H1 (cell line): ENCODE data around the gene GPR157. TPM values are rescaled to one million over a fixed set of nuclear protein-coding genes. Genes with fewer than 3 reads are reported as not detected.
A peak's percentile ranks its signal among the peaks of the same experiment; 100 is the strongest.

Source experiments
- CTCF ChIA-PET: fragments of 300-600 bp; sonication (Branson Sonifier 250); formaldehyde crosslinking; loops from one replicate; lab custom pipeline; 2021; ENCODE audit not compliant: partially characterized antibody; lab: Charles Lee
- POLR2A ChIA-PET: fragments of 300-600 bp; sonication (Branson Sonifier 250); formaldehyde crosslinking; loops from one replicate; lab custom pipeline; 2021; ENCODE audit warnings: inconsistent platforms; ENCODE audit not compliant: partially characterized antibody; lab: Charles Lee
- DNase-seq, 2 experiments: peaks; one replicate each; pipeline versions ENCODE4 v3.0.0 to v3.0.0-alpha.2; 2010 to 2022; ENCODE audit warnings: low spot score in 2 of 2, low read depth in 1 of 2, mixed read lengths in 1 of 2
- FAIRE-seq: peaks from 2 replicates; lab custom pipeline; 2011; peaks lifted over from hg19 to GRCh38; lab: Jason Lieb, UNC
- H2AFZ ChIP-seq: 2 replicates; pipeline ENCODE4 v1.8.1; 2012; ENCODE audit warnings: low read length, inconsistent platforms
- H2AK5ac ChIP-seq: 2 replicates; pipeline ENCODE4 v1.6.1; 2013; ENCODE audit warnings: low read depth, low read length
- H2BK120ac ChIP-seq: replicated peaks from 2 replicates; pipeline ENCODE3; 2013; ENCODE audit warnings: low read depth, low read length, inconsistent platforms
- H2BK12ac ChIP-seq: 2 replicates; pipeline ENCODE4 v1.6.1; 2013; ENCODE audit warnings: low read depth, low read length
- H2BK15ac ChIP-seq: 2 replicates; pipeline ENCODE4 v1.6.1; 2013; ENCODE audit warnings: low read length
- H2BK20ac ChIP-seq: 2 replicates; pipeline ENCODE4 v1.6.1; 2013; ENCODE audit warnings: low read length
- H2BK5ac ChIP-seq: 2 replicates; pipeline ENCODE4 v1.6.1; 2013; ENCODE audit warnings: low read depth, low read length
- H3K14ac ChIP-seq: 2 replicates; pipeline ENCODE4 v1.6.1; 2013; ENCODE audit warnings: inconsistent platforms; ENCODE audit not compliant: insufficient read length
- H3K18ac ChIP-seq: 2 replicates; pipeline ENCODE4 v1.6.1; 2013; ENCODE audit warnings: low read length; ENCODE audit errors: extremely low read depth
- H3K23ac ChIP-seq: 2 replicates; pipeline ENCODE4 v1.6.1; 2013; ENCODE audit warnings: inconsistent platforms; ENCODE audit not compliant: insufficient read length
- H3K23me2 ChIP-seq: 2 replicates; pipeline ENCODE4 v1.6.1; 2013; ENCODE audit warnings: low read depth, low read length
- H3K27ac ChIP-seq: 2 replicates; pipeline ENCODE4 v1.6.1; 2011; ENCODE audit warnings: low read depth, low read length, inconsistent platforms
- H3K27me3 ChIP-seq, 4 experiments: replicated peaks in 1 of 4; 1 replicate in 1 of 4; 2 replicates in 3 of 4; pipeline versions ENCODE4 v1.6.1 to v1.8.1; 2011 to 2013; ENCODE audit warnings: low read length in 3 of 4, mild to moderate bottlenecking in 3 of 4, inconsistent platforms in 2 of 4, mixed read lengths in 2 of 4, moderate library complexity in 1 of 4; ENCODE audit not compliant: control insufficient read depth in 3 of 4, insufficient read depth in 3 of 4; ENCODE audit errors: extremely low read depth in 1 of 4
- H3K36me3 ChIP-seq, 4 experiments: 2 replicates each; pipeline versions ENCODE4 v1.6.1 to v1.8.1; 2011 to 2013; ENCODE audit warnings: mild to moderate bottlenecking in 4 of 4, low read length in 3 of 4, moderate library complexity in 2 of 4, control low read depth in 1 of 4, inconsistent platforms in 1 of 4; ENCODE audit not compliant: insufficient read depth in 4 of 4, control insufficient read depth in 2 of 4
- H3K4ac ChIP-seq: replicated peaks from 2 replicates; pipeline ENCODE3; 2013; ENCODE audit warnings: low read length, low read depth, mixed read lengths, inconsistent platforms; ENCODE audit not compliant: insufficient read length
- H3K4me1 ChIP-seq, 4 experiments: replicated peaks in 1 of 4; 1 replicate in 1 of 4; 2 replicates in 3 of 4; pipeline versions ENCODE4 v1.6.1 to v1.8.1; 2011 to 2013; ENCODE audit warnings: low read length in 3 of 4, inconsistent platforms in 2 of 4, mixed read lengths in 1 of 4; ENCODE audit not compliant: insufficient read depth in 4 of 4, control insufficient read depth in 3 of 4
- H3K4me2 ChIP-seq, 2 experiments: 2 replicates each; pipeline versions ENCODE4 v1.6.1 to v1.8.1; 2011 to 2013; ENCODE audit warnings: low read depth in 2 of 2, low read length in 2 of 2, control low read depth in 1 of 2, inconsistent platforms in 1 of 2, mild to moderate bottlenecking in 1 of 2; ENCODE audit not compliant: insufficient read depth in 1 of 2
- H3K4me3 ChIP-seq, 4 experiments: fragments of 200-600, 300-600 bp in 1 of 4; sonication (generic), shearing (Covaris generic), sonication (Bioruptor Twin) in 1 of 4; 2 replicates each; pipeline versions ENCODE4 v1.5.1 to v1.8.1; 2011 to 2016; ENCODE audit warnings: low read length in 4 of 4, low read depth in 3 of 4, control low read depth in 2 of 4, inconsistent platforms in 2 of 4, mild to moderate bottlenecking in 2 of 4, mixed read lengths in 1 of 4, moderate library complexity in 1 of 4; ENCODE audit not compliant: insufficient read depth in 2 of 4; ENCODE audit errors: extremely low read depth in 1 of 4
- H3K56ac ChIP-seq: replicated peaks from 2 replicates; pipeline ENCODE3; 2013; ENCODE audit warnings: low read depth, mild to moderate bottlenecking, mixed read lengths, low read length, inconsistent platforms; ENCODE audit not compliant: insufficient read length
- H3K79me1 ChIP-seq: 2 replicates; pipeline ENCODE4 v1.6.1; 2013; ENCODE audit warnings: low read depth, low read length, control low read depth
- H3K79me2 ChIP-seq, 2 experiments: 2 replicates each; pipeline versions ENCODE4 v1.6.1 to v1.8.1; 2012 to 2013; ENCODE audit warnings: low read length in 2 of 2, mild to moderate bottlenecking in 2 of 2, inconsistent platforms in 1 of 2; ENCODE audit not compliant: insufficient read depth in 2 of 2, control insufficient read depth in 1 of 2
- H3K9ac ChIP-seq, 4 experiments: replicated peaks in 1 of 4; 1 replicate in 1 of 4; 2 replicates in 3 of 4; pipeline versions ENCODE4 v1.6.1 to v1.8.1; 2011 to 2013; ENCODE audit warnings: low read depth in 3 of 4, low read length in 3 of 4, control low read depth in 2 of 4, mild to moderate bottlenecking in 2 of 4, moderate library complexity in 2 of 4, inconsistent platforms in 1 of 4; ENCODE audit errors: extremely low read depth in 1 of 4
- H3K9me3 ChIP-seq, 2 experiments: 2 replicates each; pipeline versions ENCODE4 v1.6.1 to v1.8.1; 2012 to 2013; ENCODE audit warnings: mild to moderate bottlenecking in 2 of 2, moderate library complexity in 2 of 2, control low read depth in 1 of 2, inconsistent platforms in 1 of 2, low read depth in 1 of 2, low read length in 1 of 2, mixed read lengths in 1 of 2; ENCODE audit not compliant: insufficient read depth in 2 of 2
- H4K20me1 ChIP-seq, 2 experiments: replicated peaks in 1 of 2; 2 replicates each; pipeline versions ENCODE3 to v1.8.1; 2011 to 2013; ENCODE audit warnings: inconsistent platforms in 2 of 2, low read length in 2 of 2, mild to moderate bottlenecking in 1 of 2; ENCODE audit not compliant: insufficient read depth in 2 of 2, control insufficient read depth in 1 of 2
- H4K5ac ChIP-seq: 2 replicates; pipeline ENCODE4 v1.6.1; 2013; ENCODE audit warnings: low read length, low read depth, mixed read lengths, inconsistent platforms; ENCODE audit not compliant: insufficient read length
- H4K8ac ChIP-seq: 2 replicates; pipeline ENCODE4 v1.8.0; 2013; ENCODE audit warnings: mild to moderate bottlenecking, moderate library complexity, low read length, inconsistent platforms; ENCODE audit not compliant: insufficient read depth; ENCODE audit errors: extremely low read depth
- H4K91ac ChIP-seq: replicated peaks from 2 replicates; pipeline ENCODE3; 2013; ENCODE audit warnings: low read length, mixed read lengths, inconsistent platforms; ENCODE audit not compliant: insufficient read length
- KDM1A ChIP-seq: fragments of 200-600, 300-600 bp; sonication (generic); IDR thresholded peaks from 2 replicates; pipeline ENCODE4 v1.7.1; 2016; ENCODE audit warnings: mild to moderate bottlenecking, low read length, borderline replicate concordance
- WGBS, 2 experiments: shearing (Covaris generic) in 1 of 2; methylation state at CpG; one replicate each; pipeline versions ENCODE4 v1.1.6 to v1.1.7; 2013 to 2015; ENCODE audit warnings: low lambda C conversion rate in 2 of 2, mixed read lengths in 2 of 2, inconsistent platforms in 1 of 2, low coverage in 1 of 2, missing lambda C conversion rate in 1 of 2; ENCODE audit not compliant: insufficient replicate concordance in 2 of 2, insufficient coverage in 1 of 2, insufficient read length in 1 of 2; ENCODE audit errors: extremely low coverage in 1 of 2, missing lambda C conversion rate in 1 of 2; 5-methylcytosine and 5-hydroxymethylcytosine counted together
- polyA plus RNA-seq, 7 experiments: library from polyadenylated mRNA; depleted of rRNA in 3 of 7; stranded (reverse) in 5 of 7; unstranded in 2 of 7; fragments of >200 nt in 5 of 7; fragments of 200-250 nt in 2 of 7; gene quantifications; 1 replicate in 5 of 7; 2 replicates in 1 of 7; 4 replicates in 1 of 7; pipeline versions ENCODE4 v1.2.1 to v1.2.3, GENCODE V29; 2011 to 2013; ENCODE audit warnings: missing spikeins in 2 of 7, mixed read lengths in 2 of 7
- total RNA-seq: library from RNA; stranded (reverse); fragmentation: NEBNext Ultra II Directional; extraction: Animal tissue kit (Norgen Biotek cat#: 25700); gene quantifications from 2 replicates; pipeline ENCODE4 v1.2.1, GENCODE V29; 2021

Gene GPR157
- total and polyA plus RNA-seq, 2 of the 8 experiments (the other 6 are each of a cell fraction or from before 2014, with no cell fraction given): 1.0 to 11.0 TPM

DNA sequence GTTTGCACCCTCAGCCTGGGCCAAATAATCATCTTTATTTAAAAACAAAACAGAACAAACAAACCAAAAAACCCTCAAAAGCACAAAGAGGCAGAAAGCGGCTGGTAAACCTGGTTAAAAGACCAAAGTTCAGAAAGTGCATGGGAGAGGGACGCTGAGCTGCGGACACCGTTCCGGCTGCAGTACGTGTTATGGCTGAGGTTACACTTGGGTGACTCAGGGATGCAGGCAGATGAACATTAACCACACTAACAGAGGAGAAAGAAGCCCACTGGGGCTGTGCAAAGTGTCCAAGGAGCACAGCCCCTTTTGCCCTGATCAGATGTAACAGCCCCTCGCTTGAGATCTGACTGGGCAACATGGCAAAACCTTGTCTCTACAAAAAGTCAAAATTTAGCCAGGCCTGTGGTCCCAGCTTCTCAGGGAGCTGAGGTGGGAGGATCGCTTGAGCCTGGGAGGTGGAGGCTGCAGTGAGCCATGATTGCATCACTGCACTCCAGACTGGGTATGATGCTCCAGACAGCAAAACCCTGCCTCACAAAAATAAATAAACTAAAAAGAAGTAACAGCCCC, 28.3 kb downstream of the GPR157 start:
- H3K27me3 ChIP-seq: no peaks in the 10 kb centered on the region
- peaks cover 0 to 2% (median 0%) of the 10 kb centered on the region in 4 experiments; a peak in 3 of 7 replicates for H3K4me1 ChIP-seq
- DNase-seq: no peak
- no peaks in the 10 kb centered on the region for H3K79me1 ChIP-seq
- no peaks in the 10 kb centered on the region for H3K36me3 ChIP-seq
- no peak overlapping the region for H4K5ac ChIP-seq
- no peak overlapping the region for H3K4me2 ChIP-seq
- no peaks in the 10 kb centered on the region for H4K20me1 ChIP-seq
- H3K9me3 ChIP-seq: peaks cover 12 to 14% of the 10 kb centered on the region in 2 experiments; a peak in 3 of 4 replicates
- no peak overlapping the region for H3K56ac ChIP-seq
- peak overlapping the region; percentile 53 for H3K4ac ChIP-seq
- no peak overlapping the region for H2BK15ac ChIP-seq
- CTCF ChIA-PET: interaction anchor here (0.7 to 13.9 kb wide), 26 partner anchors 7 to 289 kb away, joined by 3 to 156 read pairs (median 4); partner anchors contain the start of gene SLC2A7
- H2BK20ac ChIP-seq: no peak overlapping the region
- H3K79me2 ChIP-seq: no peaks in the 10 kb centered on the region
- H2BK120ac ChIP-seq: no peak overlapping the region
- H3K23me2 ChIP-seq: no peaks in the 10 kb centered on the region
- H3K14ac ChIP-seq: no peak overlapping the region
- H2AFZ ChIP-seq: no peak overlapping the region
- 86% methylated on average over 8 of the region's 8 CpGs; no CpG with 5 or more reads in 1 of the 2 experiments for WGBS, 2 experiments
- H2BK5ac ChIP-seq: no peak overlapping the region
- H3K18ac ChIP-seq: no peak overlapping the region
- H3K27ac ChIP-seq: no peak overlapping the region
- no peak overlapping the region for H3K23ac ChIP-seq
- no peak for FAIRE-seq
- POLR2A ChIA-PET: interaction anchor here (0.6 to 4.0 kb wide), 3 partner anchors 91 to 100 kb away, joined by 4 to 26 read pairs (median 7); no protein-coding TSS in a partner anchor
- no peak overlapping the region for H3K9ac ChIP-seq
- H2BK12ac ChIP-seq: no peak overlapping the region
- no peak overlapping the region for H4K8ac ChIP-seq
- H4K91ac ChIP-seq: peak overlapping the region; percentile 91
- no peak overlapping the region for H2AK5ac ChIP-seq
- no peak overlapping the region for H3K4me3 ChIP-seq
- TF ChIP-seq KDM1A: no peak
